HG03520 (cell line): ENCODE measurements around the gene ARHGAP15.

Experiments used
- ATAC-seq: cut with Tn5 transposase; IDR thresholded peaks from one replicate; pipeline ENCODE4 v1.9.1; 2021; ENCODE audit warnings: mild to moderate bottlenecking, moderate library complexity; ENCODE audit not compliant: unreplicated experiment

Gene ARHGAP15

DNA sequence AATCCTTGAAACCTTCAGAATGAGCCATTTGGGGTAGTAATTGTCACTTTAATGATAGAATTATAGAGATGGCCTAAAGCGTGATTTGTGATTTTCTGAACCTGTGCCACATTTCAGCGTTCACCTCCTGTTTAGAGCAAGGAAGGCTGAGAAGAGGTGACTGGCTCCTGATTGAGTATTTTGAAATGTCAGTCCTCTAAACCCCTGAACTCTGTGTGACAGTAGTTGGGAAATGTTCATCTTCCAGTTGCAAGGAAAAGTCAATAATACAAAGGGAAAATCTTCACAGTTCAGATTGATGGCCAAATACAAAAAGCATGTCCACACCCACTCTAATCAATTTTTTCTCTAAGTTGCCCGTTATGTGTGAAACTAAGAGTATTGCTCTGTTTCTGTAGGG lies 305.2 kb downstream of the ARHGAP15 start:
- no peak for ATAC-seq

GRCh38 chr2:143435131-143435530 lies 305.9 kb downstream of the ARHGAP15 start:
- ATAC-seq, result no peak

GRCh38 chr2:143436951-143437350 lies 307.7 kb downstream of the ARHGAP15 start:
- ATAC-seq, result no peak

GRCh38 chr2:143440411-143441012 lies 311.3 kb downstream of the ARHGAP15 start:
- ATAC-seq, result no peak

DNA sequence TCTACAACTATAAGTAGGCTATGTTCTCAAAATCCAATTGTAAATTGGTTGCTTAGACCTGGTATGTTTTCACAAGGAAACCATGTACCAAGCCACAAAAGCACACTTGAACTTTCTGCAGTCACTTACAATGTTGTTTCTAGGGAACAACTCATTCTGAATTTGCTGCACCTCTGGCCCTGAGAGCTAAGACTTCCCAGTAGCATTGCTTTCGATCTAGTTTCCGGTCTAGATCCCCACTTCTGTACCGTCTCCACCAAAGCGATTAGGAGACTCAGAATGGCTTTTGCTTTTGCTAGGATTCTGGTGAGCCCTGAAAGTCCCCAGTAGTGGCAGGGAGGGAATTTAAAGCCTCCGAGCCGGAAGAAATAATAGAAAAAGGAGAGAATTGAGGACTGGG lies 313.0 kb downstream of the ARHGAP15 start:
- ATAC-seq, result no peak

DNA sequence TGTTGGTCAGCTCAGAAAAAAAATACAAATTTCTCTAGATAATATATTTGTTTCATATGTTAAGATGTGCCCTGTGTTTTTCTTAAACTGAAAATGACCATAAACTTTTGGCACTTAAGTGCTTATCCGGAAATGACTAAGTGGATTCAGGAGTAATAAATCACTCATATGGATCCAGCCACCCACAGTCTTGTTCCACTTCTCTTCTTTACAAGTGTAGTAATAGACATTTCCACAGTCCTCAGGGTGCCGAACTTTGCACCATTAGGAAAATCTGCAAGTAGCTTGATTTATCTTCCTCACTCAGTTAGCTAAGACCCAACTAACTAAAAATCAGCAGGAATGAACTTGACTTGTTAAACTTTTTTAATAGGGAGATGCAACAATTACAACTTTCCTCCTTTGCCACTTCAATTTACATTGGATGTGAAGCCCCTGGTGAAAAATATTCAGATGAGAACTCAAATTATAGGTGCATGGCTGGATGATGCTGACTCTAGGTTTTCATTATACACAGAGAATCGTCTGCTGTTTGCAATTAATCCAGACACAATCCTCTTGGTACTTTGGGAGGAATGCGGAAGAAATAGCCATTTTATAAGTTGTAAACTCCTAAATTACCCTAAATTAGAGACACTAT lies 322.5 kb downstream of the ARHGAP15 start:
- ATAC-seq, result no peak

GRCh38 chr2:143452817-143453451 lies 323.7 kb downstream of the ARHGAP15 start:
- ATAC-seq, result no peak

DNA sequence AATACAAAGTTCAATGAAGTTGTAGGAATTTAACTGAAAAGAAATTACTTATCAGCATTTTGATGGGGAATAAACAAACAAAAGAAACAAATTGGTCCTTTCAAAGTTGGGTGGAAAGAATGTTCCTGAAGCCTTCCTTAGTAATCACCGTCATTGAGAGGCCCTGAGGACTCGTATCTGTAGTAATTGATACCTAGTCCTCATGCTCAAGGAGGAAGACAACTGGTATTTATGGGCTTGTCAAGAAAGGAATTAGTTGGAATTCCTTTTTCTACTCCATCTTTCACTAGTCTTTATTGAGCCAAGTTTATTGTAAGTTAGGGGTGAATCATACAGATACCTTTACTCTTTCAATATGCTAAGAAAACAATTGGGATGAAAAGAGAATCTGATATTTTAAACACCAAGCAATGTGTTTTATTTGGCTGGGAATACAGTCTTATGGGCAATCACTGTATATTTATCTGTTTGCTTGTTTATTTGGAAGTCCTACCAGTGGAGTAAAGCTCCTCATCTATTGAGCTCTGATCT lies 324.8 kb downstream of the ARHGAP15 start:
- no peak for ATAC-seq

DNA sequence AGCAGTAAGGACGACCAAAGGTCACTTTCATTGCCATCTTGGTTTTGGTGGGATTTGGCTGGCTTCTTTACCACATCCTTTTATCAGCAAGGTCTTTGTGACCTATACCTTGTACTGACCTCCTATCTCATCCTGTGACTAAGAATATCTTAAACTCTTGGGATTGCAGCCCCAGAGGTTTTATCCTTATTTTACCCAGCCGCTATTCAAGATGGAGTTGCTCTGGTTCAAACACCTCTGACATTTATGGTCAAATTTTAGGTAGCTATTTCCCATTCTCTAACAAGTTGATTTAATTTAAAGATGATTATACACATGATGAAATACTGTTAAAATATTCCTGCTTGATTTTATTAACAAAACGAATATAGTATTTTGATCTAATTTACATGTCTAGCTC lies 326.1 kb downstream of the ARHGAP15 start:
- no peak for ATAC-seq

DNA sequence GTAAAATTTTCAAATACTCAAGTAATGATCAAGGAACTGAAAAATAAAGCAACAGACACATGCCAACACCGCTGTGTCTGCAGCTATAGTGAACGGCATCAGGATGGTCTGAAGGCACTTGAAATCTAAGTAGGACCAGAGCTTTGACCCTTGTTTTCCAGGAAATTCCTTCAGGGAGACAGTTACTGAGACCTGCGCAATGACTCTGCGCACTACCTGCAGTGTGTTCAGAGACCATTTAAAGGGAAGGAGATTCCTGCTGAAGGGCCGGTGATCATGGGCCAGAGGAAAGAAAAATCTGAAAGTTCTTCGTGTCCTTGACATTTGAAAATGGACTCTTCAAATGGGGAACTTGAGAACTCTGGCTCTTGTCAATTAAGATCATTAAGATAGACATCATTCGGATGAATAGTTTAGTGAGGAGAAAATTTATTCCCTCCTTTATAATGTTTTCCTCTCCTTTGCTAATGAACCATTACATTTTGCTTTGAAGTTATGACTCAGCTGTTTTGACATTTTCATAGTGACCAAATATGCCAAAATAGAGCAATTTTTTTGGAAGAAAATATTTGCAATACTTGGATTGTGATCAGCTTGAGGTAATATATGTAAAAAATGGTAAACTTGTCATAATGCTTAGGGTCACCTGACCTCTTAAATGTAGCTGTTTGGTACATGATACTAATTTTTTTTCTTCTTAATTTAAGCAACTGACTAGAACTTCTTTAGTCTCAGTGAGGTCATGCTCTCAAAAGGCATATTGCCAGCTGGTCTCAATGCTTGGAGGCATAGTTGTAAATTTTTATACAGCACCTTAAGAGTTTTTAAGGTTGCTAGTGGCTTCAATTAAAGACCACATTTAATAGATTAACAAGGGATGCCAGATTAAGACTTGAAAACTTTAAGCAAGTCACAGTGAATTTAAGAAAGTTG lies 329.3 kb downstream of the ARHGAP15 start:
- ATAC-seq, result no peak

GRCh38 chr2:143460382-143460781 lies 331.2 kb downstream of the ARHGAP15 start:
- ATAC-seq, result no peak

- peak; percentile 32 for ATAC-seq
Observed at GRCh38 chr2:143463719-143464118, 334.5 kb downstream of the ARHGAP15 start.

DNA sequence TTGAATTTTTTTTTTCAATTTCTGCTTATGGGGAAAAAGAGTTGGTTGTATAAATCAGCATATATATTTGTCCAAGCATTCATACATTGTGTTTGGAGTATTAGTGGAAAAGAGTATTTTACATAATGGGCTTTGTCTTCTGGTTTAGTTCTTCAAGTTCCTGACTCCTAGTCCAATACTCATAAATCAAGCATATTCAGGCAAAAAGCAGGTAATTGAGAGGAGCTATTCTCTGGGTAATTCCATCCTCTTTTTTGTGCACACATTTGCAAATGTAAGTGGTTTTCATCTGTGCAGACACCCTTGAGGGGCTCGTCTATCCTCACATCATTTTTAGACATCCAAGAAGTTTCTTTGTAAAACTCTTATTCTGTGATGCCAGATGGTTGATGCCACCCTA lies 337.2 kb downstream of the ARHGAP15 start:
- no peak for ATAC-seq

DNA sequence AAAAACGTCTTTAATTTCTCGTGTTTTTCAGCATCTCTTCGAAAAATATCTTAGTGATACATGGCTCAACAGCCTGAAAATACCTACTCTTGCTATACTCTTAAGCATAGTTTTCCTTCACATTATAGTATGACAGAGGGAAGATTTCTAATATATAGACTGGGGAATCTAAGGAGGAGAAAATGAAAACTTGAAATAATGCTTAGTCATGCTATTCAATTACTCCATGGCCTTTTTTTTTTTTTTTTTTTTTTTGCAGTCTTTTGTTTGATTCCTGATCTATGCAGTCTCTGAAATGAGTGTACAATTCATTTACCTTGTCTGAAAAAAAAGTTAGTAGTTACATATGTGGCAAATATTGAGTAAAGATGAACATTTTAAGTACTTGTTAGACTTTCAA lies 337.8 kb downstream of the ARHGAP15 start:
- no peak for ATAC-seq

DNA sequence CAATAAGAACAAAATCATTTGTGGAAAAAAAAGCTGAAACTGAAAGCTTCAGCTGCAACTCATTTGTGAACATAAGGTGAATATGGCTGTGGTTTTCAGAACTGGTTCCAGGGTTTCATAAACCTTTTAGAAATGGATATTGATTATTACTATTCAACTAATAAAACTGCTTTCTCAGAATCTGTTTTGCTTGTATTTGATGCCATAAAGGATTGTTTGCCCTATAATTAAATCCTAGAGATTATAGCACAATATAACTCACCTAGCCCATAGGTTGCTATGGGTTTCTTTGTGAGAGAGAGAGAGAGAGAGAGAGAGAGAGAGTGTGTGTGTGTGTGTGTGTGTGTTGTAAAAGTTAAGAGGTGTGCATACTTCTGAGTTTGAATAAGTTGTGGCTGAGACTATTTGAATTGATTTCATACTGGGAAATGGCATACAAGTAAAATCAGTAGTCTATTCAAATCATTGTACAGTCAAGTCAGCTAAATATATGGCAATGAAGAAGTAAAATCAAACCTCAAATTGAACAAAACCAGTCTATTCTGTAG lies 339.2 kb downstream of the ARHGAP15 start:
- ATAC-seq, result peak; percentile 75

DNA sequence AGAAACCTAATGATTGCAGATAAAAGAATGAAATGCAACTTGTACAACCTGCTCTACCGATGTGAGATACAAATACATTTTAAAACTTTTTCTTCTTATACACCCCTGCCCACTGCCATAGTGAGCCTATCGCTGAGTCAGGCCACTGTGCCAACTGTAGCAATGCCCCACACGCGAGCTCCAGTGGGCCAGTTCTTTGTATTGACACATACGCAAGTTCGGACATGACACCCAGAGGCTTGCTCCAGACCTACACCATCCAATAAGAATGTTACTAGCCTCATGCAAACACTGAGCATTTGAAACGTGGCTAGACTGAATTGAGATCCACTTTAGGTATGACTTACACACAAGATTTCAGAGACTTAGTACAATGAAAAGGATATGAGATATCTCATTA lies 340.1 kb downstream of the ARHGAP15 start:
- no peak for ATAC-seq

- no peak for ATAC-seq
Observed at GRCh38 chr2:143471550-143471949, 342.3 kb downstream of the ARHGAP15 start.

DNA sequence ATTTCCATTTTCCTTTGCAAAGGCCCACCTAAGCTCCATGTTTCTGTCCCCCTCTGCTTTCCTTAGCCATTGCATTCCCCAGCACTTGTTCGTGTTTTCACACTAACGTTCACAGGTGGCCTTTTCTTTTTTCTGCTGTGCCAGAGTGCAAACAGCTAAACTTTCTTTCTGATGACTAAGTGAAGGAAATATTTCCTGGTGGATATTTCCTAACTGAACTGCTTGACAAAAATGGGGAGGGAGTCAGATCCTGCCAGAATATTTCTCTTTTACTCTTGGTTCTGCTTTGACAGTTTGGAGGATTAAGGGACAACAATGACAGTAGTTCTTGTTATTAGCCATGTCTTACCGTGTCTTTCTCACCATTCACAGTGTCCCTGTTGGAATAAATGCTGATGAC lies 344.0 kb downstream of the ARHGAP15 start:
- ATAC-seq, result no peak

DNA sequence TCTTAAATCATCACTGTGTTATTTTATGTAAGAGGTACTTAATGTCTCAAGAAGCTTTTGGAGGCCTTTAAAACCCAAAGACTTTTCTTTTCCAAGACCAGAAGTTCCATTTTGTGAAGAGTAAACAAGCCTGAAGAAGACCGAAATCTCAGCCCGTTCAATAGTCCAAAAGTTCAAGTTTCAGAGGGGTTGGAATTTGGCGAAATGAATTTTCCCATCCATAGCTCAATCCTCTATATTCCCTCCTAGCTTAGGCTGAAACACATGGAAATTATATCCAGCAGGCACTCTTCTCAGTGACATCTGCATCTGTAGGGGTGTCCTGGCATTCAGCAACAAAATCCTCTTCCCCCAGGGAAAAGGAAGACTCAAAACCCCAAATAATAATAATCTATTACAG lies 344.6 kb downstream of the ARHGAP15 start:
- no peak for ATAC-seq

DNA sequence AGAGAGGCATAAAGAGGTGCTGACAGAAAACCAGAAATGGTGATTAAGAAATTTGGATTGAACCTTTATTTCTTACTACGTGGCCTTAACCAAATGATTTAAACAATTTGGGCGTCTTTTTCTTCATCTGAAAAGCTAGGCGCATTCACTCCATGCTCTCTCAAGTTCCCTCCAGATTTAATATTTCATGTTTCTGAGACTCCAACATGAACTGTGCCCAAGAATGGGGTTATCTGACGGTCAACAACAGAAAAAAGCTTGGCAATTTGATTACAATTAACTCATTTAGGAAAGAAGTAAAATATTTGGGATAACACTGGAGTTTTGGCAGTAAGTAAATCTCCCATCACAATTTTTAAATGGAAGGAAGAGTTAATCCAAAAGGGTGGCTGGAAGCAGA lies 345.4 kb downstream of the ARHGAP15 start:
- no peak for ATAC-seq
